Lung (tissue), 12 donors: ENCODE measurements around the gene DNAH7. TPM values are rescaled to one million over a fixed set of nuclear protein-coding genes. Genes with fewer than 3 reads are reported as not detected.

Experiments
- ATAC-seq: fragments of 200-7000 bp; cut with Tn5 transposase; one replicate; pipeline ENCODE4 v1.9.1; 2020; ENCODE audit warnings: moderate number of reproducible peaks; ENCODE audit not compliant: insufficient read depth, low FRiP score
- DNase-seq, 3 donors: peaks; one replicate each; pipeline ENCODE4 v3.0.0-alpha.2; 2013 to 2017
- H3K27ac ChIP-seq, 2 donors: one replicate each; pipeline ENCODE4 v1.5.1; 2013; ENCODE audit warnings: mild to moderate bottlenecking in 2 of 2, moderate library complexity in 2 of 2, control low read depth in 1 of 2, inconsistent platforms in 1 of 2, low read depth in 1 of 2, low read length in 1 of 2
- H3K27me3 ChIP-seq, 3 donors: one replicate each; pipeline ENCODE4 v1.5.1; 2013; ENCODE audit warnings: low read length in 2 of 3; ENCODE audit not compliant: control insufficient read depth in 3 of 3, insufficient read depth in 3 of 3
- H3K36me3 ChIP-seq, 4 donors: one replicate each; pipeline ENCODE4 v1.5.1; 2013; ENCODE audit warnings: low read length in 4 of 4, mild to moderate bottlenecking in 1 of 4, moderate library complexity in 1 of 4; ENCODE audit not compliant: control insufficient read depth in 4 of 4, insufficient read depth in 4 of 4
- H3K4me1 ChIP-seq, 5 donors: one replicate each; pipeline ENCODE4 v1.5.1; 2013; ENCODE audit warnings: low read length in 5 of 5, mild to moderate bottlenecking in 2 of 5, moderate library complexity in 1 of 5; ENCODE audit not compliant: control insufficient read depth in 5 of 5, insufficient read depth in 5 of 5
- H3K4me3 ChIP-seq: one replicate; pipeline ENCODE4 v1.5.1; 2013; ENCODE audit warnings: mild to moderate bottlenecking, control low read depth, moderate library complexity
- H3K9ac ChIP-seq, 2 donors: one replicate each; pipeline ENCODE4 v1.5.1; 2013; ENCODE audit warnings: low read length in 2 of 2, control low read depth in 1 of 2; ENCODE audit not compliant: insufficient read depth in 1 of 2
- H3K9me3 ChIP-seq, 4 donors: one replicate each; pipeline ENCODE4 v1.5.1; 2013; ENCODE audit warnings: low read length in 3 of 4, mild to moderate bottlenecking in 1 of 4, moderate library complexity in 1 of 4; ENCODE audit not compliant: control insufficient read depth in 4 of 4, insufficient read depth in 3 of 4
- CTCF ChIP-seq: IDR thresholded peaks from 2 replicates; pipeline ENCODE4 v1.5.1; 2012; ENCODE audit warnings: mild to moderate bottlenecking; ENCODE audit errors: control extremely low read depth, extremely low read depth
- WGBS, 2 donors: extraction: QIAGEN DNeasy Blood & Tissue Kit; methylation state at CpG; one replicate each; pipeline ENCODE4 v1.1.7; 2013; 5-methylcytosine and 5-hydroxymethylcytosine counted together
- polyA plus RNA-seq, 2 donors: library from polyadenylated mRNA; stranded (reverse); fragments of 200-250 nt; gene quantifications; one replicate each; pipeline ENCODE4 v1.2.1, GENCODE V29; 2013
- total RNA-seq, 2 donors: library from RNA; depleted of rRNA in 1 of 2; stranded (reverse); fragments of >200 nt in 1 of 2; gene quantifications; one replicate each; pipeline ENCODE4 v1.2.1, GENCODE V29; 2014 to 2021
- donor health status: control.
- donor health status: control.
- donor health status: Bipolar disorder and iron deficiency.
- donor health status: healthy.
- donor health status: DM: yes; HTN: yes; CAD: no.

The DNAH7 gene
- total and polyA plus RNA-seq, 4 donors: 1.9 to 32.9 (median 11.3) TPM

- Histone ChIP-seq H3K9ac (no peak overlapping the region), H3K9me3 (no peaks in the 10 kb centered on the region), H3K27ac (no peak overlapping the region), H3K4me1 (peaks cover 0 to 33% (median 0%) of the 10 kb centered on the region in 5 donors), H3K4me3 (no peak overlapping the region), H3K36me3 (no peaks in the 10 kb centered on the region), H3K27me3 (no peaks in the 10 kb centered on the region)
- 86 to 88% methylated on average over 4 of the region's 4 CpGs for WGBS, 2 donors
- no peak for DNase-seq
- TF ChIP-seq CTCF: no peak
- ATAC-seq: no peak
Observed at GRCh38 chr2:195810340-195811098, 258.1 kb downstream of the DNAH7 start.

GRCh38 chr2:195808189-195808588 is 260.4 kb downstream of the DNAH7 start:
- peak in 2 of 3 donors; percentile 70 to 76 for DNase-seq
- WGBS, 2 donors: 69 to 83% methylated on average over 1 of the region's 1 CpG
- no peak for TF ChIP-seq CTCF

GRCh38 chr2:195805283-195805976 is 263.2 kb downstream of the DNAH7 start:
- H3K9me3 ChIP-seq: no peaks in the 10 kb centered on the region
- no peak for TF ChIP-seq CTCF
- no peak overlapping the region for H3K9ac ChIP-seq
- ATAC-seq: no peak
- no peak for DNase-seq
- no peaks in the 10 kb centered on the region for H3K36me3 ChIP-seq
- H3K4me3 ChIP-seq: no peak overlapping the region
- peaks cover 0 to 19% (median 0%) of the 10 kb centered on the region in 5 donors for H3K4me1 ChIP-seq
- 91 to 93% methylated on average over 1 of the region's 1 CpG for WGBS, 2 donors
- no peaks in the 10 kb centered on the region for H3K27me3 ChIP-seq
- H3K27ac ChIP-seq: no peak overlapping the region

More at GRCh38 chr2:195808189-195808588, 260.4 kb downstream of the DNAH7 start:
- ATAC-seq: no peak
- H3K9ac ChIP-seq: no peak overlapping the region
- H3K4me3 ChIP-seq: no peak overlapping the region
- H3K4me1 ChIP-seq: peaks cover 0 to 30% (median 0%) of the 10 kb centered on the region in 5 donors
- no peaks in the 10 kb centered on the region for H3K9me3 ChIP-seq
- no peaks in the 10 kb centered on the region for H3K36me3 ChIP-seq
- no peaks in the 10 kb centered on the region for H3K27me3 ChIP-seq
- no peak overlapping the region for H3K27ac ChIP-seq
